HepG2 (cell line): ENCODE data around the gene HNF1B. TPM values are rescaled to one million over a fixed set of nuclear protein-coding genes. Genes with fewer than 3 reads are reported as not detected.

ENCODE experiments used
- ADNP ChIP-seq: sonication (generic); formaldehyde crosslinking; IDR thresholded peaks from 2 replicates; pipeline ENCODE4 v1.4.0; 2020; ENCODE audit warnings: missing genetic modification reagents
- AHR ChIP-seq: IDR thresholded peaks from 2 replicates; pipeline ENCODE4 v1.6.1; 2018; ENCODE audit warnings: missing genetic modification reagents, missing compliant biosample characterization
- BRD4 ChIP-seq: sonication (generic); formaldehyde crosslinking; IDR thresholded peaks from 2 replicates; pipeline ENCODE4 v1.4.0; 2020; ENCODE audit warnings: missing genetic modification reagents
- CEBPG ChIP-seq: IDR thresholded peaks from 2 replicates; pipeline ENCODE4 v1.6.1; 2016
- HMGXB3 ChIP-seq: sonication (generic); formaldehyde crosslinking; IDR thresholded peaks from 2 replicates; pipeline ENCODE4 v1.4.0; 2020; ENCODE audit warnings: missing genetic modification reagents, borderline replicate concordance
- HNF4A ChIP-seq: sonication (generic); formaldehyde crosslinking; IDR thresholded peaks from 2 replicates; pipeline ENCODE4 v1.4.0; 2020; ENCODE audit warnings: missing genetic modification reagents
- MBNL3 ChIP-seq: fragments of 250-450 bp; sonication (Bioruptor Pico); conservative IDR thresholded peaks from 2 replicates; pipeline ENCODE4 v1.8.0; 2022; ENCODE audit warnings: mild to moderate bottlenecking, inconsistent platforms
- SAP130 ChIP-seq: IDR thresholded peaks from 2 replicates; pipeline ENCODE4 v1.6.1; 2016; ENCODE audit warnings: low read depth
- SMARCE1 ChIP-seq: fragments of 450-650 bp; IDR thresholded peaks from 2 replicates; pipeline ENCODE4 v1.6.1; 2017; ENCODE audit warnings: borderline replicate concordance
- TBX2 ChIP-seq: sonication (generic); formaldehyde crosslinking; IDR thresholded peaks from 2 replicates; pipeline ENCODE4 v1.5.0; 2020; ENCODE audit warnings: missing genetic modification reagents, mild to moderate bottlenecking, borderline replicate concordance
- ZMYM3 ChIP-seq: sonication (generic); formaldehyde crosslinking; IDR thresholded peaks from 2 replicates; pipeline ENCODE4 v1.5.1; 2020; ENCODE audit warnings: mild to moderate bottlenecking, missing genetic modification reagents
- ZNF441 ChIP-seq: sonication (generic); formaldehyde crosslinking; IDR thresholded peaks from 2 replicates; pipeline ENCODE4 v1.7.0; 2021; ENCODE audit warnings: missing genetic modification reagents, borderline replicate concordance
- ZSCAN29 ChIP-seq: sonication (generic); formaldehyde crosslinking; conservative IDR thresholded peaks from 2 replicates; pipeline ENCODE4 v1.4.0; 2020; ENCODE audit warnings: mild to moderate bottlenecking, missing genetic modification reagents
- polyA plus RNA-seq, 8 experiments: library from polyadenylated mRNA; depleted of rRNA in 3 of 8; stranded (reverse) in 7 of 8; unstranded in 1 of 8; fragments of >200 nt; fragmentation: Illumina TruSeq in 4 of 8; extraction: Trizol in 4 of 8; gene quantifications; 2 replicates each; pipeline versions ENCODE4 v1.2.1 to v1.2.3, GENCODE V29; 2011 to 2016; ENCODE audit warnings: low read depth in 4 of 8, missing spikeins in 1 of 8, mixed read lengths in 1 of 8; ENCODE audit not compliant: insufficient read depth in 1 of 8
- total RNA-seq, 5 experiments: library from RNA; depleted of rRNA; stranded (reverse); fragments of >200 nt; fragmentation: Illumina TruSeq; extraction: Trizol; gene quantifications; 2 replicates each; pipeline ENCODE4 v1.2.3, GENCODE V29; 2016; ENCODE audit warnings: low read depth in 1 of 5
- TF ChIP-seq, protein P1 (sequence below): sonication (generic); formaldehyde crosslinking; IDR thresholded peaks from 2 replicates; pipeline ENCODE4 v1.4.0; 2020; ENCODE audit warnings: missing genetic modification reagents
- TF ChIP-seq, protein P2 (sequence below): sonication (generic); formaldehyde crosslinking; IDR thresholded peaks from 2 replicates; pipeline ENCODE4 v1.8.0; 2023; ENCODE audit warnings: mild to moderate bottlenecking, missing genetic modification reagents

The HNF1B gene
- total and polyA plus RNA-seq, 2 of the 13 experiments (the other 11 are each of a cell fraction or from before 2014, with no cell fraction given): 1.9 to 5.3 TPM

GRCh38 chr17:37718324-37719048 lies 26.4 kb downstream of the HNF1B start (continued):
- TF ChIP-seq HMGXB3 (CRISPR knock-in tag) (no peak), SMARCE1 (no peak), MBNL3 (CRISPR knock-in tag) (no peak), HNF4A (0 out of 2 replicates have a peak, but pooled peaks have one; percentile 7), SAP130 (CRISPR knock-in tag) (no peak), CEBPG (CRISPR knock-in tag) (0 out of 2 replicates have a peak, but pooled peaks have one; percentile 18), ZNF441 (CRISPR knock-in tag) (no peak), ZMYM3 (peak; percentile 88), AHR (CRISPR knock-in tag) (no peak), ZSCAN29 (no peak), TBX2 (no peak), BRD4 (CRISPR knock-in tag) (no peak), ADNP (CRISPR knock-in tag) (peak; percentile 36; the same call in 1 of the 2 replicates)
- TF ChIP-seq, protein P1, sequence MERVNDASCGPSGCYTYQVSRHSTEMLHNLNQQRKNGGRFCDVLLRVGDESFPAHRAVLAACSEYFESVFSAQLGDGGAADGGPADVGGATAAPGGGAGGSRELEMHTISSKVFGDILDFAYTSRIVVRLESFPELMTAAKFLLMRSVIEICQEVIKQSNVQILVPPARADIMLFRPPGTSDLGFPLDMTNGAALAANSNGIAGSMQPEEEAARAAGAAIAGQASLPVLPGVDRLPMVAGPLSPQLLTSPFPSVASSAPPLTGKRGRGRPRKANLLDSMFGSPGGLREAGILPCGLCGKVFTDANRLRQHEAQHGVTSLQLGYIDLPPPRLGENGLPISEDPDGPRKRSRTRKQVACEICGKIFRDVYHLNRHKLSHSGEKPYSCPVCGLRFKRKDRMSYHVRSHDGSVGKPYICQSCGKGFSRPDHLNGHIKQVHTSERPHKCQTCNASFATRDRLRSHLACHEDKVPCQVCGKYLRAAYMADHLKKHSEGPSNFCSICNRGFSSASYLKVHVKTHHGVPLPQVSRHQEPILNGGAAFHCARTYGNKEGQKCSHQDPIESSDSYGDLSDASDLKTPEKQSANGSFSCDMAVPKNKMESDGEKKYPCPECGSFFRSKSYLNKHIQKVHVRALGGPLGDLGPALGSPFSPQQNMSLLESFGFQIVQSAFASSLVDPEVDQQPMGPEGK (CRISPR knock-in tag): 0 out of 2 replicates have a peak, but pooled peaks have one; percentile 7
- TF ChIP-seq, protein P2, sequence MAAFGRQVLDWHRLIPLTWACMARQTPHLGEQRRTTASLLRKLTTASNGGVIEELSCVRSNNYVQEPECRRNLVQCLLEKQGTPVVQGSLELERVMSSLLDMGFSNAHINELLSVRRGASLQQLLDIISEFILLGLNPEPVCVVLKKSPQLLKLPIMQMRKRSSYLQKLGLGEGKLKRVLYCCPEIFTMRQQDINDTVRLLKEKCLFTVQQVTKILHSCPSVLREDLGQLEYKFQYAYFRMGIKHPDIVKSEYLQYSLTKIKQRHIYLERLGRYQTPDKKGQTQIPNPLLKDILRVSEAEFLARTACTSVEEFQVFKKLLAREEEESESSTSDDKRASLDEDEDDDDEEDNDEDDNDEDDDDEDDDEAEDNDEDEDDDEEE (CRISPR knock-in tag): 0 out of 2 replicates have a peak, but pooled peaks have one; percentile 29
